NCI-H146 (cell line): ENCODE measurements around the gene CLK4.

Experiments used
- DNase-seq: peaks from one replicate; lab custom pipeline; 2025; lab: John Stamatoyannopoulos, UW

Gene CLK4

DNA sequence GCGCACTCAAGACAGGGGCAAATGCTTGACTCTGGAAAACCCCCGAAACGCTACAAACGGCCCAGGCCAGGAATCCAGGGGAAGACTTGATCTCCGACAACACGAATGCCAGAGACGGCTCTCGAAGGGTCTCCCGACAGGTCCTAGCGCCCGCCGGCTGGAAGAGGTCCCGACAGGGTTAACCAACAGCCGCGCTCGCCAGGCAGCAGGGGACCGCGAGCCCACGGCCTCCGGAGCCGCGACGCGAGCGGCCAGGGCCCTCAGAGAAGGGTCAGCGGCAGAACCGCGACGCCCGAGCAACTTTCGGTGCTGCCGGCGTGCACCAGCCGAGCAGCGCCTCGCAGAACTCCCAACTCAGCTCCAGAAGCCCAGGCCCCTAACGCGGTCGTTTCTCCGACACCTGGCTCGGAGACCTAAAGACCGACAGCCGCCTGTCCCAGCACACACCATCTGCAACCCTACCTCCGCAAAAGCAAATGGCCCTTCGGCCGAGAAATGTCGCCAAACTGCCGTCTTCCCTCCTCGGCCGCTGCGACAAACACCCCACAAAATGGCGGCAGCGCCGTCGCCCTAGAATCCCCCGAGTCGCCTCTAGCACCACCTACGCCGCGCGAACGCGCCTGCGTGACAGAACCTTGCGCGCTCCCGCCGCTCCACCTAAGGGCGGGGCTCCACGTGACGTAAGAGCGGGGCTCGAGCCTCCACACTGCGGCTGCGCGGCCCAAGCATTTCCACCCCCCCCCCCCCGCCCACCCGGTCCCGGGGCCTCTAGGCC lies at the start of gene CLK4:
Gene CLK4, minus strand, starts transcription at position 567 of the 775 bp plus-strand sequence. CDS start 3,634 bp downstream, outside the sequence.
- DNase-seq, result peak; percentile 79

- no peak for DNase-seq
Measured at GRCh38 chr5:178675922-178676321, 49.1 kb upstream of the CLK4 start.

DNA sequence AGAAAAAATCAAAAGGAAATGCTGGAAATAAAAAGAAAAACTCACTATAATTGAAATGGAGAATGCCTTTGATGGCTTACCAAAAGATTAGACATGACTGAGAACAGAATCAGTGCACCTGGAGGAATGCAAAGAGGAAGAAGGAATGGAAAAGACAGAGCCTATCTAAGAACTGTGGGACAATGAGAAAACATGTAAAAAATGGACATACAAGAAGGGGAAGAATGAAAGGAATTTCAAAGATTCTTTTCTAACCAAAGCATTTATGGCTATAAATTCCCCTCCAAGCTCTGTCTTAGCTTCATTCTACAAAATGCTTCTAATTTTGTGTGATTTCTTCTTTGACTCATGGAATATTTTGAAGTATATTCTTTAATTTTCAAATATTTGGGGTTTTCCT lies 47.5 kb upstream of the CLK4 start:
- no peak for DNase-seq

- DNase-seq, result no peak
Measured at GRCh38 chr5:178673801-178674295, 47.0 kb upstream of the CLK4 start.

DNA sequence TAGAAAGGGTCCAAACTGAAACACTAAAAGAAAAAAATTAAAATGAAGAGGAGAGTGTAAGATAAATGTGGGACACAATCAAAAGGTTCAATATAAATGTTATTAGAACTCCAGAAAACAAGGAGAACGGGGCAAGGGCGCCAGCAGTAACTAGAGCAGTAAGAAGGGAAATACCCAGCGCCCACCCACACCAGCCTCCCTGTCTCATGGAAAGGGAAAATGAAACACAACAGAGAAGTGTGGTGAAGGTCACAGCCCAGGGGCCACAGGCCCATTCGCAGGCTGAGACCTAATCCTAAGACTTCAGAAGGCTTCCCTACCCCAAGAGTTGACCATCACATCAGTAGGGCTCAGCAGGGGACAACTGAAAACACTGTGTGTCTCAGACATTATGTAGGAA lies 45.8 kb upstream of the CLK4 start:
- DNase-seq, result no peak

DNA sequence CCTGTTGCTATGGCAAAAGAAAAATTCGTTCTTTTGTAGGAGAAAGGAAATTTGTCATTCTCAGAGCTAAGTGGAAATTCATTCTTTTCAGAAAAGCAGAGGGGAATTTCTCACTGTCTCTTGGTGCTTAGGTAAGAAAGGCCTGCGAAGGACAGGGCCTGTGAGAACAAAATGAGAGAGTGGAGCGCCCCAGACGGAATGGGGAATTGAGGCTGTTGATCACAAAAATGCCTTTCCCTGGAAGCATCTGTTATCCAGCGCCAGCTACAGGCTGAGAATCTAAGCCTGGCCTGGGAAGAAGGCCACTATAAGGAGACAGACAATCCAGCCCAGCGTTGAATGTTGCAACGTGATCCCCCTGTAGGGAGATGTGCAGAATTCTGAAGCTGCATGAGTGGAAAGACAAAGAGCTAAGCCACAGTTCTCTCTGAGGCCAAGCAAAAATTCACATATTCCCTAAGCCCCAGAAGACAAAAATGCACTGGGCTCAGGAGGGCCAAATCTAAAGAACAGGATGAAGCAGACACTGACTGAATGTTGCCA lies 44.8 kb upstream of the CLK4 start:
- no peak for DNase-seq

DNA sequence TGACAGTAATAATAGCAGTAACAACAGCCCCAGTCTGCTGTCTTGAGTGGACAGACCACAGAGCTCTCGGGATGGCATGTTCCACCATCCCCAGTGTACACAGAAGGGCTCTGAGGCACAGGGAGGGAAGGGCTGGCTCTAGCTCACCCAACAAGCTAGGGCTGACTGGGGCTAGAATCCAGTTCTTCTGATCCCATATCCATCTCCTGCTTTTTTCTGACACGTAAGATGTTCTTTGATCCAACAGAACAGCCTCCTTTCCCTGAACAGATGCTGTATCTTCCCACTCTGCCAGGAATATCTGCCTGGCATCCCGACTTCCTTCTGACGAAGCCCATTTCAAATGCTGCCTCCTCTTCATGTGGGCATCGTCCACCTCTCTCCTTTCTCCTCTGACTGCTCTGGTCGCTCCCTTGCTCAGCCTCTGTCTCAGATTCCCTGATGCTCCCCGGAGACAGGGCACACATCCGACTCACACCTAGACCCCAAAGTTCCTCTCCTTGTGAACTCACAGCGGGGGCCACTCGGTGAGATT lies 43.6 kb upstream of the CLK4 start:
- DNase-seq, result no peak

DNA sequence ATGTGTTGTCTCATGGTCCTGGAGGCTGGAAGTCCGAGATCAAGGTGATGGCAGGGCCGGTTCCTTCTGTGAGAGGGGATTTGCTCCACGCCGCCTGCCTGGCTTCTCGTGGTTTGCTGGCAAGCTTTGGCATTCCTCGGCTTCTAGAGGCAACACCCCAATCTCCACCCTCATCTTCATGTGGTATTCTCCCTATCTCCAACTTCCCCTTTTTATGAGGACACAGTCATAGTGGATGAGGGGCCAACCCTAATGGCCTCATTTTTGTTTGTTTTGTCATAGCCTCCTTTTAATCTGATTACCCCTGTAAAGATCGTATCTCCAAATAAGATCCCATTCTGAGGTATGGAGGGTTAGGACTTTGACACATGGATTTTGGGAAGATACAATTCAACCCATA lies 41.7 kb upstream of the CLK4 start:
- DNase-seq, result no peak

- DNase-seq, result no peak
Measured at GRCh38 chr5:178667688-178668087, 40.8 kb upstream of the CLK4 start.

DNA sequence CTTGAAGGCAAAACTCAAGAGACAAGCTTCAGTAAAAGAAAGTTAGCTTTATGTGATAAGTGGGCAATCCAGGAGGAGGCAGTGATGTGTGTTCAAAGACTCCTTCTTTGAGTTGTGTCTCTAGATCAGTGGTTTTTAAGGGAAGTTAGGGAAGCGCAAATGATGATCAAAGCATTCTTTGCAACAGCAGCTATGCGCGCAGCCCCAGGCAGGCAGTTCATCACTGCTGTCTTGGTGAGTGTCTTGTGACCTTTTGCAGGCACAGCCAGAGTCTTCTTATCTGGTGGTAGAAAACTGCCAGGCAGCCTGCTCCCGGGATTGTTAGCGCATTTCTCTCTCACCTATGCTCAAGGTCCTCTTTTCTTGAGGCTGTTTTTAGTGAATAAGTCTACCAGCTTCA lies 40.3 kb upstream of the CLK4 start:
- no peak for DNase-seq

DNA sequence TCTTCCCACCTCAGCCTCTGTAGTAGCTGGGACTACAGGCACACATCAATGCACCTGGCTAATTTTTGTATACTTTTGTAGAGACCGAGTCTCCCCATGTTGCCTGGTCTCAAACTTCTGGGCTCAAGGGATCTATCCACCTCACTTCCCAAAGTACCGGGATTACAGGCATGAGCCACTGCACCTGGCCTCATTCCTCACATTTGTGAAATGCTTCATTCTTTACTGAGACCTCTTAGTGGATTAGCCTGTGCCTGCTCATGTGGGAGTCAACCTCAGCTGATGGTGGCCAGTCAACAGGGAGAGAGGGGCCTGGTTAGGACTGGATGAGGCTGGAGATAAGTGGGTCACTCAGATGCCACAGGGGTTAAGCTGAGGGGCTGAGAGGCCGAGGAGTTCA lies 37.3 kb upstream of the CLK4 start:
- DNase-seq, result no peak

- no peak for DNase-seq
Measured at GRCh38 chr5:178662541-178662860, 35.7 kb upstream of the CLK4 start.

DNA sequence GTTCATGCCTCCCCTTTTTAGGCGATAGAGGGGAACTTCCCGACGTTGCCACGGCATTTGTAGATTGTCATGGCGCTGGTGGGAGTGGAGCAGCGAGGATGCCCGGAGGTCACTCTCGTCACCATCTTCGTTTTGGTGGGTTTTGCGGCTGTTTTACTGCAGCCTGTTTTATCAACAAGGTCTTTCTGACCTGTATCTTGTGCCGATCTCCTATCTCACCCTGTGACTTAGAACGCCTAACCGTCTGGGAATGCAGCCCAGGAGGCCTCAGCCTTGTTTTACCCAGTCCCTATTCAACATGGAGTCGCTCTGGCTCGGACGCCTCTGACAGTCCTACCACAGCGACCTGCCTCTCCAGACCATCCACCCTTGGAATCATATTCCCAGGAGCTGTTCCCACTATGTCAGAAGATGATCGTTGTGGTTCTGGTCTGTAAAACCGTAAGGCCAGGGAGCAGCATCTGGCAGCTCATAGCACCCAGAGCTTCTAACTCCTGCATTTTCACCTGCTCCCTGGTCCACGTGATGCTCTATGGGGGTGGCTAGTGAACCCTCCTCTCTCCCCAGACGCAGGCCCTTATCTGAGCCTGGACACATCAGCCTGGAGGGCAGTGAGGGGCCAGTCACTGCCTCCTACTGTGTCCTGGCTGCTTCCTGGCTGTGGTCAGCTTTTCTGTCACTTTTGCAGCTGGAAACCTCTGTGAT lies 35.1 kb upstream of the CLK4 start:
- no peak for DNase-seq

DNA sequence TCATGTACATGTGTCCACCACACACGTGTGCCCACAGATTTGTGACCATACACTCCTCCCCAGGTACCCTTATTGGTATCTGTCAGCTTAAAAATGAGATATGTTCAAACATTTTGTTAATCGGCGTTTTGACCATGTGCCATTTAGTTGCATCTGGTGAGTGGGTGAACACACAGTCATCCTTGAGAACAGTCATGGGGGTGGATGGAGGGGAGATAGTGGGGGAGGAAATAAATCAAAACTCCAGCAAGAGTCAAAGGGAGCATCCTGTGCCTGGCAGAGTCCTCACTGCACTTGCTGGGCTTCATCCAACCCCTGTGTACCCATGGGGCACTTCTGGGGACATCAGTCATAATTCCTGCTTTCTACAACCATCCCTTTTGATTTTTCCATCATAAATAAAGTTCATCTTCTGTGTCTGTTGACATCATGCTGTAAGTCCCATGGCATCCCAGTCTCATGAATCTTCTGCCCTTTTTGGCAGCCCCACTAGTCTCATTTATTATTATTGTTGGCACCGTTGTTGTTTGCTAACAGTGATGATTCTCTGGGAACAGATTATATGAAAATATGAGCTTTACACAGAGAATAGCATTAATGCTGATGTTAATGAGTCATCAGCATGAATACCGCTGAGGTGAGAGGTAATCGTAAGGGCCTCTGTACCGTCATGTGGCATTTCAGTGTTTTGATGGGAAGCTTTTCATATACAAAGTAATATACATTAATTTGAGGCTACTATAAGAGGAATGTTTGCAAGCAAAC lies 24.4 kb upstream of the CLK4 start:
- DNase-seq, result no peak

GRCh38 chr5:178650214-178650613 lies 23.4 kb upstream of the CLK4 start:
- no peak for DNase-seq

GRCh38 chr5:178649580-178649979 lies 22.7 kb upstream of the CLK4 start:
- DNase-seq, result no peak

- no peak for DNase-seq
Measured at GRCh38 chr5:178644826-178645545, 18.1 kb upstream of the CLK4 start.

DNA sequence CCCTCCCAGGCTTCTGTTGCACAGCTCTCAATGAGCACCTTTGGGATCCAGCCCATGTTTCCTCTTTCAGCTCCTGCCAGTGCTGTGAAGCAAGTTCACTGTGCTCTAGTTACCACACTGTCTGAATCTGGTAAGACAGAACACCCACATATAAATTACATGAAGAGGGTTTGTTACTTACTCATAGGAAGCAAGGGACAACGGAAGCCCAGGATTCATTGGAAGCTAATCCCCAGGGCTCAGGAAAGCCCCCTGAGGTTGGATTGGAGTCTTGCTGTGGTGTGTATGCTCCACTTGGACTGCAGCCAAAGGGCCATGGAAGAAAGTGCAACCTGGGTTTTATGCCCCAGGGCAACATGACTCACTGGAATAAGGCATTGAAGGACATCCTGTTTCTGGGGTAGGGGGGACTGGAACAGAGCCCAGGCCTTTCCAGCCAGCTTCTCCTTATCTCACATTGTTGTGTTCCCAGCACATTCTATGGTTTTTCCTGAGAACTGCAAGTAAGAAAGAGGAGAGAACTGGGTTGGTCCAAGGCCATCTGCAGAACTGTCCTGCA lies 15.6 kb upstream of the CLK4 start:
- DNase-seq, result peak; percentile 15

- no peak for DNase-seq
Measured at GRCh38 chr5:178641711-178642110, 14.9 kb upstream of the CLK4 start.

DNA sequence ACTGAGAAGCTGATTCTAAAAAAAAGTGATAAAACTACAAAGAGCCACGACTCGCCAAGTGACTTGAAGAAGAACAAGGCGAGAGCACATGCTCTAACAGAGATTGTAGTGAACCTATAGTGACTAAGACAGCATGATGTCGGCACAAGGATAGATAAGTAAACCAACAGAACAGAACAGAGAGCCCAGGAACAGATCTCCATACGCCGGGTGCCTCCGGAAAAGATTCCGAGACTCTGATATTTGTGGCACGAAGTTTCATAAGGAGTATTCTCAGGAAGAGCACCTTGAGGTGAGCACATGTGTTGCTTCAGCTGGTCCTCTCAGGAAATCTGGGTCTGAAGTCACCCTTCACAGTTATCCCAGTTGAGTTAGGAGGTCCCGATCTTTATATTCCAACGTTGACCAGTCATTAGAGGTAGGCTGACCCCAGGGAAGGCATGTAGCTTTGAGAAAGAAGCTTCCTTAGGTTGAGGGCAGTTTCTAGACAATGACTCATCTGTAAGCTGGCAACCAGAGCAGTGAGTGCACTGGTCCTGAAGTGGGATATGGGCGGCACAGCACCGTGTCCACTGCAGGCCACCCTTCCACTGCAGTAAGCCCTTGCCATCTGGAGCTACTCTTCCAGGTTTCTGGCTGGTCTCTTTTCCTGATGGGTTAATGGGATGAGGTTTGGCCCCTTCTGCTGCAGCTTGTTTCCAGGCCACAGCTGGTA lies 13.6 kb upstream of the CLK4 start:
- DNase-seq, result no peak
